WI38 (cell line): Measurements from ENCODE around the gene S100A2.

Source experiments
- H3K4me3 ChIP-seq: 2 replicates; pipeline ENCODE4 v1.5.1; 2011; ENCODE audit warnings: low read depth, mild to moderate bottlenecking, control low read depth, low read length
- TF ChIP-seq, protein P1 (sequence below): IDR thresholded peaks from 2 replicates; pipeline ENCODE4 v1.5.1; 2012; ENCODE audit warnings: low read depth, mild to moderate bottlenecking, control low read depth, low read length

Gene S100A2

DNA sequence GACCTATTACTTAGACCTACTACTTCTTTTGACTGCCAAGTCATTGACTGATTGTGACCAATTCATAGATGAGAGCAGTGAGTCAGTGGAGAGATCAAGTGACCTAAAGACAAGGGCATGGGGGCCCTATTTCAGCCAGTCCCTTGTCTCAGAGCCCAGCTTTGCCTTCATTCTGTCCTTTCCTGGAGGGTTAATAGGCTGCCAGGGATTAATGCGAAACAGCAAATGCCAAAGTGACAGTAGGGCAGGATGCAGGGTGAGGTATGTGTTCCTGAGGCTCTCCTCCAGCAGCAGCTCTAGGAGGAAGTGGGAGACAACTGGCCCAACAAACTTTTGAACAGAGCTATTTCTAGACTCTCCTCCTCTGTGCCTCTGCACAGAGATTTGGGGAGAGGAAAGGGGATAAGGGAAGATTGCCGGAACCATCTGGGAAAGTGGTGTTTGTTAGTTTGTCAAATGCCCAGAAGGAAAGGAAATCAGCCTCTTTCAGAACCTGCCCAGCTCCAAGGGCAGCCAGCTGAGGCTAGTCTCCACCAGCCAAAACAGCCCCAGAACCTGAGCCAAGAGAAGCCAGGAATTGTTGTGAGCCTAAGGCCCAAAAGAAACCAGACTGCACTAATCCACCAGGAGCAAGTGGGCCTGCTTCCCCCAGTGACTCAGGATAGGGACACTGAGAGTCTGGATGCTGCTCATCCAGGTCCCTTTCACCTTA lies 11.7 kb downstream of the S100A2 start:
- TF ChIP-seq, protein P1, sequence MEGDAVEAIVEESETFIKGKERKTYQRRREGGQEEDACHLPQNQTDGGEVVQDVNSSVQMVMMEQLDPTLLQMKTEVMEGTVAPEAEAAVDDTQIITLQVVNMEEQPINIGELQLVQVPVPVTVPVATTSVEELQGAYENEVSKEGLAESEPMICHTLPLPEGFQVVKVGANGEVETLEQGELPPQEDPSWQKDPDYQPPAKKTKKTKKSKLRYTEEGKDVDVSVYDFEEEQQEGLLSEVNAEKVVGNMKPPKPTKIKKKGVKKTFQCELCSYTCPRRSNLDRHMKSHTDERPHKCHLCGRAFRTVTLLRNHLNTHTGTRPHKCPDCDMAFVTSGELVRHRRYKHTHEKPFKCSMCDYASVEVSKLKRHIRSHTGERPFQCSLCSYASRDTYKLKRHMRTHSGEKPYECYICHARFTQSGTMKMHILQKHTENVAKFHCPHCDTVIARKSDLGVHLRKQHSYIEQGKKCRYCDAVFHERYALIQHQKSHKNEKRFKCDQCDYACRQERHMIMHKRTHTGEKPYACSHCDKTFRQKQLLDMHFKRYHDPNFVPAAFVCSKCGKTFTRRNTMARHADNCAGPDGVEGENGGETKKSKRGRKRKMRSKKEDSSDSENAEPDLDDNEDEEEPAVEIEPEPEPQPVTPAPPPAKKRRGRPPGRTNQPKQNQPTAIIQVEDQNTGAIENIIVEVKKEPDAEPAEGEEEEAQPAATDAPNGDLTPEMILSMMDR = no peak
- H3K4me3 ChIP-seq = no peak overlapping the region

DNA sequence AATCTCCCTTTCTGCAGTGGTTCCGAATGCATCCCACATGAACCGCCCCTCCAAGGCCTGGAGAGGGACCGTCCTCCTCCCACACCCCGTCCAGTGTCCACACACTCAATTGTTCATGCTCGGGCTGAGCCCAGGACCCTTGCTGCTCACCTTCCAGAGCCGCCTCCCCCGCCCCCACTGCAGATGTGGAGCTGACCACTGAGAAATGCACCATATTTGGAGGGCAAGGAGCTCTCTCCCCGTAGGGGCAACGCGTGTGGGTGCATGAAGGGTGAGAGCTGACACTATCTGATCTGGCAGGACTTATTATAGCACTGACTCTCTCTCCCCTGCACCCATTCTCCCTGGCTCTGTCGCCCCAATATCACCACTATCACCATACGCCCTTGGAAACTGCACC lies 12.5 kb downstream of the S100A2 start:
- TF ChIP-seq, protein P1 = no peak
- H3K4me3 ChIP-seq = no peak overlapping the region

DNA sequence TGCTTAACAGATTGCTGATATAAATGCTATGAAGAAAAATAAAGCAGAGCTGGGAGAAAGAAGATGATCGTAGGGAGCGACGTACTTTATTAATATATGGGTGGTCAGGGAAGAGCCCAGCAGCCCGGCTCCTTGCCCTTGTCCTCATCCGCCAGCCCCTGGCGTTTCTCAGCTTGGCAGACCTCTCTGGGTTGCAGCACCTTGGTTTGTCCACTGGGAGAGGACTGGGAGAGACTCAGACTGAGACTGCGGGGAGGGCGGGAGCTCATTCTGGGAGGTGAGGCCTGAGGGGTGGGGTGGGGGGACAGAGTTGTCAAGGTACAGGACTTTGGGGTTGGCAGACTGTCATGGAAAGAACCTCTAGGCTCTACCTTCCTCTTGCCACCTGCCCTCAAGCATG lies 13.3 kb downstream of the S100A2 start:
- TF ChIP-seq, protein P1 = no peak
- H3K4me3 ChIP-seq = no peak overlapping the region

DNA sequence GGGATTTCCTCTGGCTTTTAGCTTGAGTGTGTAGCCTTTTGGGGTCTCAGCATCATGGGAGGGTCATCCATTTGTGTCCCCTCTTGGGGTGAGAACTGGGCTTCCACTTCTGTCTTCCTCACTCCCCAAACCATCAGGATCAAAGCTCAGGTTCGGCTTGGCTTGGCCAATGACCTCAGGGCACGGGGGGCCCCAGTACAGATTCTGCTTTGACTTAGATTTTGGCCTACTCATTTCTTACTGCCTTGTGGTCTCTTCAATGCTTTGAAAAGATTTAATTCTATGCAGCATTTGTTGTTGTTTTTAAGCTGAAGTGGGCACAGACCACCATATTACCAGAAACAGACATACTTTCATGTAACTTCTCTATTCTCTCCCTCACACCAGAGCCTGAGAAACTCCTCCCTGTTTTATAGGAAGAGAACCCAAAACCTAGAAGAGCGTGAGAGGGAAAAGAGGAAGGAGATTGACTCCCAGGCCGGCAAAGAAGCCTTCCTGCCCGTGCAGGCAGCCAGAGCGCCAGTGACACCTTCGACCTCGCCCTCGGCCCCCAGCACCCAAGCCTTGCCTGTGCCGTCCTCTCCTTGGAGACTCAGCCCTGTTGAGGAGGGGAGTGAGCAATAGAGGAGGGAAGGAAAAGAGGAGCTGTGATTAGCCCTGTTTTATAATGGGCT lies 14.7 kb downstream of the S100A2 start:
- TF ChIP-seq, protein P1 = no peak

DNA sequence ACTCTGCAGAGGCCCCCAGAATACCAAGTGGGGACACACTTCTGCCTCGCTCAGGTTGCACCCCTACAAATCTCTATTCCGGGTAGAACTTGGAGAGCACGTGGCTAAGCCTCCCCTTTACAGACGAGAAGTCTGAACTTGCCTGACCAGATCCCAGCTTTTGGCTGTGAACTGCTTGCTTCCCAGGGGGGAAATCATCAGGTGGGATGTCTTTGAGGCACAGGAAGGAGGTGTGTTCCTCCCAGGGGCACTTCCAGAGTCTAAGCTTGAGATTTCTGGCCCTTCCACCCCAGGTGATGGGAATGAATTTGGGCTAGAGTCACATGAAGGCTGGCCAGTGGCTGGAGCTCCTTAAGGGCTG lies 15.3 kb downstream of the S100A2 start:
- TF ChIP-seq, protein P1 = no peak
- H3K4me3 ChIP-seq = no peak overlapping the region

More for the DNA sequence above, 14.7 kb downstream of the S100A2 start:
- H3K4me3 ChIP-seq = no peak overlapping the region

DNA sequence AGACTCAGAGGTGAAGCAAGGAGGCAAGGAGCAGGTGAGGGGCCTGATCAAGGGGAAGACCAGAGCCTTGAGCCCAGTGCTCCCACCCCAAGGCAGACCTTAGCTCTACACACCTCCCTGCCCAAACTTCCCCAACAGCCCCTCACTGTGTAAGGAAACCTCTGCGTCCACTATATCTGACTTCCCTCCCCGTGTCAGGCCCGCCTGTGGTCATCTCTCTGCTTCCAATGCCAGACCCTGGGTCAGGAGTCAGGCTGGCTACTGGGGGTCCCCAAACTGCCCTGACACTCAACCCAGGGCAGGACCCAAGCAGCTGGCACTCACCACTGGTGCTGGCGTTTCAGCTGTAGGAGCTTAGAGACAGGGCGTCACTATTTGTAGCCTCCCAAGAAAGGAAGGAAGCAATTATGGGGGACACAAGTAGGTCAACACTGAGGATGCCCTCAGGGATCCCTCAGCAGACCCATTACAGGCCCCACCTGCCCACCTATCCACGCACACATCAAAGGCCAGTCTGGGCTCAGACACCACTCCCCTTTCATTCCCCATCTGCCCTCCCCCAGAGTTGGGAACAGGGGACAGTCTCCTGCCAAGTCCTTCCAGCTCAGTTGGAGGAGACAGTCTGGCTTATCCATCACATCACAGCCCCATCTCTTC lies 15.8 kb downstream of the S100A2 start:
- no peak overlapping the region for H3K4me3 ChIP-seq
- TF ChIP-seq, protein P1 = no peak
